Activated gamma-delta T cell treated with anti-CD3 and anti-CD28 coated beads, Interleukin-2, amount 50 U/mL, for 16 hours (primary cell): ENCODE measurements around the gene BORCS5.

Experiments
- DNase-seq: peaks from one replicate; pipeline ENCODE4 v3.0.0-alpha.2; 2020; ENCODE audit warnings: low read depth

Gene BORCS5

DNA sequence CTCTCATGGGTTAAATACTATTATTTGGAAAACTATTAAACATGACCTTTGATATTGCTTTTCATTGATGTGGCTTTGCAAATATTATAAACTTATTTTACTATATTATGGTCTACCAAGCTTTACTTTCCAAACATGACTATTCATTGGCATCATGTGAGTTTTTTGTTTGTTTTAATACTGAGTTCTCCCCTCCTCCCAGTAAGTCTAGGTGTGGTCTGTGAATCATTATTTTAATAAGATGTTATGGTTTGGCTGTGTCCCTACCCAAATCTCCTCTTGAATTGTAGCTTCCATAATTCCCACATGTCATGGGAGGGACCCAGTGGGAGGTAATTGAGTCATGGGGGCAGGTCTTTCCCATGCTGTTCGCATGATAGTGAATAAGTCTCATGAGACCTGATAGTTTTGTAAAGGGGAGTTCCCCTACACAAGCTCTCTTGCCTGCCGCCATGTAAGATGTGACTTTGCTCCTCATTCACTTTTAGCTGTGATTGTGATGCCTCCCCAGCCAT, 80.0 kb downstream of the BORCS5 start:
- no peak for DNase-seq

DNA sequence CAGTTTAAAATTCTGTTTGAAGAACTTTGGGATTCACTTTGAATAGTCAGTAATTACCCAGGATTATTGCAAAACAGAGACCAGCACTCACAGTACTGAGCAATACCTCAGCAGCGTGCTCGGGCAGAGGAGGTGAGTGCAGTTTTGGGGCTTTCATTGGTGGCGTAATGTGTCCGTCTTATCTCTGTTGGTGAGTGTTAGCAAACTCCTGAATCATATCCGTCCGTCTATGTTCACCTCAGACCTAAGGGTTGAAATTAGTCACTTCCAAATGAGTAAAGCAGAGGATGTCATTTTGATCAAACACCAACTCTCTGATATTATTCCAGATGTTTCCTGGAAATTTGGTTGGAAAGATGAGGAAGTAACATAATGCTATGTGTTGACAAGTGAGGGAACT, 82.8 kb downstream of the BORCS5 start:
- peak; percentile 45 for DNase-seq

DNA sequence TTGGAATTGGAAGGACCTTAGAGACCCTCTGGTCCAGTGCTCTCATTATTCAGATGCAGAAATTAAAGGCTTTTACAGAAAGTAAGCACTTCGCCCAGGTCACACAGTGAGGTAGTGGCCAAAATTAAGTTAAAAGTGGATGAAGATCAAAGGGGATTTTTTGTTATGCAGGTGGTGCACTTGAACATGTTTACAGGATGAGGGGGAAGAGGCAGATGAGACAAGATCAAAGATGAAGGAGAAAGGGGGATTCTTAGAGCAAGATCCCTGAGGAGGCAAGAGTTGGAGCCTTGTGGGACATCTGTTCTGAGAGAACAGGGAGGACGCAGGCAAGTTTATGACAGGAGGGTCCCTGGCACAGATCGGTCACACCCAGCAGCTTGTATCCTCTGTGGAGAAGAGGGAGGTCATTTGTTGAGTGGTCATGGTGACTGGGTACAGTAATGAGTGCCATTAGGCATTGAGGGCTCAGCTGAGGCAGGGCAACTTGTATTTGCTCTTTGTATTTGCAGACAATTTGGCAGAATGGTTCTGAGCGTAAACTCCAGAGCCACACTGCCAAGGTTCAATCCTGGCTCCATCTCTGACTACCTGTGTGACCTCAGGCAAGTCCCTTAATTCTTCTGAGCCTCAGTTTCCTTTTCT, 84.0 kb downstream of the BORCS5 start:
- DNase-seq: no peak

DNA sequence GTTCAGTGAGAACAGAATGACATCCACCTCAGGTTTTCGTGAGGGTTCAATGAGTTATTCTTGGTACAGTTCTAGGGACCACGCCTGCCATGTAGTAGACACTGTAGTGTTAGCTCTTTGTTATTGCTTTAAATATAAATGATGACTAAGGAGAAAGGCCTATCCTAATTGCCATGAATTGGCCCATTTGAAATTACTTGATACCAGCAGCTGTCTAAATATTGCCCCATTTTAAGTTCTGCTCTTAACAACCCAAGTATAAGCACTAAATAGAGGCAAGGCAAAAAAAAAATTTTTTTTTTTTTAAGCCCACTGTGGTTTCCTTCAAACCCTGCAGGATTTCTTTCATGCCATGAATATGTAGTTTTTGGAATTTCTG, 84.5 kb downstream of the BORCS5 start:
- DNase-seq: no peak

DNA sequence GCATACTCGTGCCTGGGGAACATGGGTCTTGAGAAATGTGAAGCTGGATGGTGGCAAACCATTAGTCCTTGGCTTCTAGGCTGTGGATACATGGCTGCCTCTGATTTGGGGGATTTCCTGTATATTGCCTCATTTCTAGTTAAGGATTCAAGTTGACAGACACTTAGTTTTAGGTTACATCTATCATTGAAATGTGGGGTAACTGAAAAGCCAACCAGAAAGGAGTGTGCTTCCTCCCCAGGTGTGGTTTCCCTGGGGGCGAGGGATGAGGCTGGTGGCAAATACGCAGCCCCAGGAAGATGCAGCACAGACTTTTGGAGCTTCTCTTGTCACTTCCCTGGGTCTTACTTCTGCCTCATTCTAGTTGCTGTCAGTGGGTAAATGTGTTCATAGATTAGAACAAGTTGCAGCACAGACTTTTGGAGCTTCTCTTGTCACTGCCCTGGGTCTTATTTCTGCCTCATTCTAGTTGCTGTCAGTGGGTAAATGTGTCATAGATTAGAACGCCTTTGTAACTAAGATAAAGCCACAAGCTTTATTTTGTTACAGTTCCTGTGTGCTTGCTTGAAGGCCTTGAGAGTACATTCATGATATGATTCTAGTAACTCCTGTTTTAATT, 85.1 kb downstream of the BORCS5 start:
- peak; percentile 27 for DNase-seq

DNA sequence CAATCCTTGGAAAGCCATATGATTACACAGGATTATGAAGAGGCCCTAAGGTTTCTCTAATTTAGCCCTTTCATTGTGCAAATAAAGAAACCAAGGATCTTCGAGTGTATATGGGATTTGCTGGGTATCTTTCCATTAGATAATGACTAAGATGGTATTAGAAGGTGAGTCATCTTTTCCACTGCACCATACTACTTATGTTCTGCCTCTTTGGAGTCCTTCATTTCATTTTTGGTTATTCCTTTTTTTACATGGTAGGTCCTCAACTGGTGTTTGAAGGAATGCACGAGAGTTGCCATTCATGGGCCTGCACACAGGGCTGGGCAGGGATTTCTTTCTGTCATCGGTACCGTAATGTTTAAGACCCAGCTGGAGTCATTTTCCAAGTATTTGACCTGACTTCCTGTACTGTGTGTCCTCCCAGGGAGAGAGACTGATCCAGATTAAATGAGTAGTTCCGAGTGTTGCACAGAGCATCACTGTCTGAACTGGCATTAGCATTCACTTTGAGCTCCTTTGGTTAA, 85.7 kb downstream of the BORCS5 start:
- no peak for DNase-seq

DNA sequence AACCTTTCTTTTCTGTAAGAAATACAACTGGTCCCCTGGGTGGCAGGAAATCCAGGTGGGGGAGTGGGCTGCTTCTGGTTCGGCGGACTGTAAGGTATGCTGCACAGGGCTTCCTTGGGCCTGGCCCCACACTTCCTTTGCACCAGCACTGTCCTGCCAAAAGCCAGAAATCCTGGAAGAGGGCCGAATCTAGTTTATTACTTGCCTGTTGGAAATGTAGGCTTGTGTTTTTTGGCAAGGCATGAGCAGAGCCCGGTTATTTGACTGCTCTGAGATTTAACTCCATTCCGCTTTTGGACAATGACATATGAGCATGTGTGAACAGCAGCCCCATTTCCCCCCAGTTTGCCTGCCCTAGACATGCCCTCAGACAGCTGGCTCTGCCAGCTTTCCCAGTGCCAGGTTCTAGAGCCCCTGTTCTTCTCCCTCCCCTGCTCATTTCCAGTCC, 86.6 kb downstream of the BORCS5 start:
- DNase-seq: no peak

DNA sequence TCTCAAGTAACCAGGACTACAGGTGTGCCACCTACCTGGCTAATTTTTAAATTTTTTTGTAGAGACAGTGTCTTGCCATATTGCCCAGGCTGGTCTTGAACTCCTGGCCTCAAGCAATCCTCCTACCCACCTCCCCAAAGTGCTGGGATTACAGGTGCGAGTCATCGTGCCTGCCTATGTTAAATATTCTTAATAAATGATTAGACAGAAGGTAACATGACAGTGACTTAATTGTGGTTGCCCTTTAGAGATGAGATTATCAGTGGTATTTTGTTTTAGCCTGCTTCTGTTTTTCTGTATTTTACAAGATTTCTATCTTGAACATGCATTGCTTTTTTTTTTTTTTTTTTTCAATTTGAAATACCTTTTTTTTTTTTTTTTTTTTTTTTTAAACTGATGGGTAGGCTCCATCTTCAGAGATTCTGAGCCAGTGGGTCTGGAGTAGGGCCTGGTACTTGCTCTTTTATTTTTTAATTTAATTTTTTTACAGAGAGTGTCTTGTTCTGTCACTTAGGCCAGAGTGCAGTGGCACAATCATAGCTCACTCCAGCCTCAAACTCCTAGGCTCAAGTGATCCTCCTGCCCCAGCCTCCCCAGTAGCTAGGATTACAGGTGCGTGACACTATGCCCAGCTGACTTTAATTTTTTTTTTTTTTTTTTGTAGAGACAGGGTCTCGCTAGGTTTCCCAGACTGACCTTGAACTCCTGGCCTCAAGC, 88.4 kb downstream of the BORCS5 start:
- DNase-seq: no peak

DNA sequence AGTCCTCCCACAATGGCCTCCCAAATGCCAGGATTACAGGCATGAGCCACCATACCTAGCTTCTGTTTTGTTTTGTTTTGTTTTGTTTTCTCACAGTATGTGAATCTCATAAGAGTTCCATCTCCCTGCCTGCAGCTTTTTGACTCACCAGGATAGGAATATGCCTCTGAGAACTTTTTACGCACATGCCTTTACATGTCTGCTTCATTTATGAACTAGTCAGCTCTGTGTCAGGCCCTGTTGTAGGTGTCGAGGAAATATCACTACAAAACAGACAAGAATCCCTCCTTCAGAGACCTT, 89.0 kb downstream of the BORCS5 start:
- no peak for DNase-seq

DNA sequence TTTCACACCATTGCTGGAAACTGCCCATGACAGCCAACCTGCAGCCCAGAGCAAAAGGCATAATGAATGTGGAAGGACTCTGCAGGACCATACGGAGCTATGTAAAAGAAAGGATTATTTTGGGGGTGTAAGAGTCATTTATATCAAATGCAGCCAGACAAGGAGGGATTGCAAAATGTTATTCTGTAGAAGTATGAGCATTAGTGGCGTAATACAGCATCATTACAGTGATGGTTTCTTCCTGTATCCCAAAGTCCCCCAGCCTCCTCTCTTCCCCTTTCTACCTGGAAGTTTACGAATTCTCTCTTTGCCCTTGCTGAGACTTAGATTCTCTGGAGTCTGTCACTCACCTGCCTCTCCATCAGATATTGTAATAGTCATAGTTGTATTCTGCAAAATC, 89.9 kb downstream of the BORCS5 start:
- no peak for DNase-seq

DNA sequence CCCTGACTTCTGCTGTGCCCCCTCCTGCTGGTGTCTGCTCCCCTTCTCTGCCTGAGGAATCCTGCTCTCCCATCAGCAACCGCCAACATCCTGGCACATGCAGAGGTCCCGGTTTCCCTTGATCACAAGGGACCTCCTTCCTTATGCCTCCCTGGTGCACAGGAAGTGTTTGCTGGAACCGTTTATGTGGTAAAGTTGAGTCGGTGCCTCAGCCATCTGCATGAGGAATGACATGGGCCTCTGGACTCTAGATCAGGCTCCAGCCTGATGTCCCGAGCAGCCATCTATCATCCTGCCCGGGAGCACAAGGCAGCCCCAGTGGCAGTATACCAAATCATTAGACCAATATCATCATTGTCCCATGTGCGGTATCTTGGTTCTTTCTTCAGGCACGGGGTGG, 90.4 kb downstream of the BORCS5 start:
- DNase-seq: no peak

DNA sequence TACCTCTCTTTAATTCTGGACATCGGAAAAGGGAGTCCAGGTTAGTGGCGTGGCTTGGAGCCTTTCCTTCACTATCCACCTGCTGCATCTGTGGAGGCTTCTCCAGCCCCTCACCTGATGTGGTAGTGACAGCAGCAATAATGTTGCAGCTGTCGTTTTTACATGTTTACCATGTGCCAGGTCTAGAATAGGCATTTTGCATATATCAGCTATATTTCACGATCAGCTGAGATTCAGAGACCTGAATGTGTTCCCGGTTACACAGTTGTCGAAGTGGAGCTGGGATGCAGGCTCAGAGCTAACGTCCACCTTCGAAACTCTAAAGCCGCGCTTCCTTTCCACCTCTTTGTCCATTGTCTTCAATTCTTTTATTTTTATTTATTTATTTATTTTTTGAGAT, 91.0 kb downstream of the BORCS5 start:
- DNase-seq: no peak

DNA sequence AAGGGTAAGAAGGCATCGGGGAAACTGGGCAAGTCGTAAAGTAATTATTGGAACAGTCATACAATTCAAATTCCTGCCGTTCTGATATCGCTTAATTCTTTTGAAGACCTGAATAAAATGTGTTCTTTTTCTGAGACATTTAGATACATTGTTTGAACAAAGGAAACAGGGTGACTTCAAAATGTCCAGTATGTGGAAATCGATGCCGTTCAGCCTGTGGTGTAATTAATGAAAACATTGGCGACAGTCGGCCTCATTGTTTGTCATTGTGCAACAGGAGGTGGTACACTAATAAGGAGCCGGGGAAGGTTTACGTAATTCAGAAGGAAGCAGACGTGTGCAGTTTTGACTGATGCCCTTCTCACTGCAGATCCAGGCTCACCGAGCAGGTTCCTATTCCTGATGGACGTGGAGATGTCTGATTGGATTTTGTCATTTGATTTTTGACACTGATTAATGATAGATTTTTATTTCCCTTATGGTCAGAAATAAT, 92.7 kb downstream of the BORCS5 start:
- DNase-seq: no peak

DNA sequence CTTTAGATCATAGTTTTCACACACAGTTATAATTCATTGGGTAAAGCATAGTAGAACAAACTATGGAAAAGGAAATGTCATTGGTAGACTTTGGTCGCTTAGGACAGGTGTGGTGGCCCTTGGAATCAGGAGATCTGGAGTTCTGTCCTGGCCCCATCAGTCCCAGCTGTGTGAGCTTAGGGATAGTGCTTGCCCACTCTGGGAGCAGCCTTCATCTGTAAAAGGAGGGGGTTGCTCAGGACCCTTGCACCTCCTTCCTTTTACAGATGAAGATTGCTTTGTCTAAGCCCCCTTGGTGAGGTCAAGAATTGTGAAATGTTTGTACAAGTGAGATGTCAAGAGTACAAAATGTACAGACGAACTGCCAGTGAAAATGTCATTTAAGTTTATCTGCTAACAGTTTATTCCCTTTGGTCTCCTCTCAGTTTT, 93.2 kb downstream of the BORCS5 start:
- DNase-seq: no peak

DNA sequence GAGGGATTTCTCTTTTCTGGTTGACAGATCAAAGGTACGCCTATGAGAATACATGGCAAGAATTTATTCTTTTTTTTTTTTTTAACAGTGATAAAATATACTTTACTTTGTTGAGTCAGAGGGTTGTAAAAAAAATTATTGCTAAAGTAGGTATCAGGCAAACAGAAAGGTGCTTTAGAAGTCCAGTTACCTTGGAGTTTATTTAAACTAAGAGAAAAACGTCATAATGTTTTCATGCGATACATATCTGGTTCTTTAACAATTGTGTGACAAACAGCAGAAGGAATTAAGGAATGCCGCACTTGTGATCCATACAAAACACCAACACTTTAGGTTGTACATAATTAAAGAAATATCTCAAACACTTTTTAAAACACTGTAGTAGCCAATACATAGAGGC, 94.2 kb downstream of the BORCS5 start:
- DNase-seq: no peak

DNA sequence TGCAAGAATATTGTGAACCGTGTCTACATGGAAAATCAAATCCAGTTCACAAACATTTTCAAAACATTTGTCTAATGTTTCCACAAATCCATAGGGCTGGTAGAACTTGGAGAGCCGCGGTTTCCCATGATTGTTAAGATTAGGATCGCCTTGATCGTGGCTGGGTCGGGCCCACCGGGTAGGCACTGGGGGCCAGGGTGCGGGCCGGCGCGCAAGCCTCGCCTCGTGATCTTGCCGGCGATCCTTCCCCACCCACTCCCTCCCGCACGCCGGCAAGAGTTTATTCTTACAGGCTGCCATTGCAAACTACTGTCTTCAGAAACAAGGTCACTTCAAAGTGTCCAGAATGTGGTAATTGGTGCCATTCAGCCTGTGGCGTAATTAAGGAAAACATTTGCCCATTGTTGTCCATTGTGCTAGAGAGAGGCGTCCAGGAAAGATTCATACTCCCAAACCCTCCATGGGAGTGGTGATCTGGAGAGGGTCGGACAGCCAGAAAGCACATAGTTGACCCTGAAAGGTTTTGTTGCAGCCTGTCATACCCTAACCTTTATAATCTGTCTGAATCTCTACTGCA, 95.5 kb downstream of the BORCS5 start:
- DNase-seq: no peak

DNA sequence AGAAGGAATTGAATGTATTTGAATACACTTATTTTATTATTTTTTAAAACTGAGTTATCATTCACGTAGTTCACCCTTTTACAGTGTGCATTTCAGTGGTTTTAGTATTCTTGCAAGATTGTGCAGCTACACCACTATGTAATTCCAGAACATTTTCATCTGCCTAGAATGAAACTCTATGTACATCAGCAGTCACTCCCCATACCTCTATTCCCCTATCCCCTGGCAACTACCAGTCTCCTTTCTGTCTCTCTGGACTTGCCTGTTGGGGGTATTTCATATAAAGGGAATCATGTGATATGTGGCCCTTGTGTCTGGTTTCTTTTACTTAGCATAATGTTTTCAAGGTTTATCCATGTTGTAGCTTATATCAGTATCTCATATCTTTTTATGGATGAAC, 96.8 kb downstream of the BORCS5 start:
- no peak for DNase-seq

DNA sequence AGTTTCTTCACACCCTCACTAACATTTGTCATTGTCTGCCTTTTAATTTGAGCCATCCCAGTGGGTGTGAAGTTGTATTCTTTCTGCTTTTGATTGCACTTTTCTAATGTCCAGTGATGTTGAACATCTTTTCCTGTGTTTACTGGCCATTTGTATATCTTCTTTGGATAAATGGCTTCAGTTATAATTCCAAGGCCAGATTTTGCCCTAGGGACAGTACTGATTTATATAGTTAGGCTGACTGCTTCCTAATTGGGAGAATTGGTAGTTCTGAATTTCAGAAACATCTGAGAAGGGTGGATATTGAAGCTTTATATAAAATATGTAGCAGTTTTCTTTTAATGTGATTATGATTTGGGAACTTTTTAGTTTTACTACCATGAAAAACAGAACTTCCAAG, 97.4 kb downstream of the BORCS5 start:
- DNase-seq: no peak

DNA sequence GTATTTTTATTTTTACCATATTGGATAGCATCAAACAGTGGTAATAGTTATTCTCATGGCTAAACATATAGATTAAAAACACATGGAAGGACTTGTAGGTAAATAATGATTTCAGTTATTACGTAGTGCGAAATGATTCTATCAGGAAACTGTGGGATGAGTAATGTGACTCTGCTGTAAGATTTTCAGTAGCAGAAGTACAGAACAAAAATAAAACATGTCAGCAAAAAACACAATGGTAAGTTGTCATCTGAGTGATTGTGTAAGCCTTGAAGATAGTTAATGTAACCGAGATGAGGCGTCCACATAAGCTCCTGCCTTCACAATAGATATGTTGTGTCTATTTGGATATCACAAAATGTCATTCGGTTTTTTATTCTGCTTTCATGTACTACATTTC, 99.8 kb downstream of the BORCS5 start:
- no peak for DNase-seq

DNA sequence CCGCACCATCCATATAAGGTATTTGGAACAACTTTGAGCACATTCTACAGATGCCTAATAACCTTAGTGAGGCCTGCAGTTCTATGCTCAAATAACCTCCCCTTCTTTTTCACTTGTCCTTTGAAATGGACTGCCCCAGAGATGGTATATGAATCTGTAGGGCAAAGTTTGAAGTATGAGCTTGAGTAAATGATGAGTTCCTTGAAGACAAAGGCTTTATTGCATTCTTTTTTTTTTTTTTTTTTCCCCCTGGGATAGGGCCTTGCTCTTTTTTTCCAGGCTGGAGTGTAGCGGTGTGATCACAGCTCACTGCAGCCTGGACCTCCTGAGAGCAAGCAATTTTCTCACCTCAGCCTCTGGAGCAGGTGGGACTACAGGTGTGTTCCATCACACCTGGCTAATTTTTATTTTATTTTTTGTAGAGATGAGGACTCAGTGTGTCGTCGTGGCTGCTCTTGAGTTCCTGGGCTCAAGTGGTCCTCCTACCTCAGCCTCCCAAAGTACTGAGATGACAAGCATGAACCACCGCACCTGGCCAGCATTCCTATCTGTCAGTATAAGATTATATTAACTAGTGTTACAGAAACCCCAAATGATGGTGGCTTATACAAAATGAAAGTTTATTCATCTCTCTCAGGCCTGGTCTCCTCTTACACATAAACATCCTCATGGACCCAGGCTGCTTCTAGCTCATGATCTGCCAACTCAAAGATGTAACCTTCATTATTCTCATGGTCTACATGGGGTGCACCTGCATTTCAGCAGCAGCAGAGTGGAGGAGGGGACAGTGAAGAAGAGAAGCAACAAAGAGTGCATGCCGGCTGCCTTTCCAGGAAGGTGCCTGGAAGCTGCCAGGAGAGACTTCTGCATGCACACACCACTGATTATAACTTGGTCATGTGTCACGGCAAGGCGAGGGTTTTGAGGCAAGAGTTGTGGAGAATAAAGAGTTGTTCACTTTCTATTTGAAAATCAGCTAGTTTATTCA, 104.4 kb downstream of the BORCS5 start:
- no peak for DNase-seq

DNA sequence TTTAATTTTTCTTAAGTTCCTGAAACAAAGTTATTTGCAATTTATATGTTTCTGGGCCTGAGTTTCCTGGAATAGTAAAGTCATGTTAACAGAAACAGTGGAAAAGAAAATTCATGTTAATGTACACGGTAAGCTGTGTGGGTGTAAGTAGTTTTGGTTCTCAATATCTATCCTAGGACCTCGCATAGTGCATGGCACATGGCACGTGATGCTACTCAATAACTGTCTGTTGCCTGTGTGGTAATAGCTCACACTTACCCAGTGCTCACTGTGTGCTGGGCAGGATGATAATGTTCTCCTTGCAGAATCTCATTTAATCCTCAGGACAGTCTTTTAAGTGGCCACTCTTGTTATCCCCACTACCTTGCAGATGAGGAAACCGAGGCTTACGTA, 105.0 kb downstream of the BORCS5 start:
- DNase-seq: no peak

DNA sequence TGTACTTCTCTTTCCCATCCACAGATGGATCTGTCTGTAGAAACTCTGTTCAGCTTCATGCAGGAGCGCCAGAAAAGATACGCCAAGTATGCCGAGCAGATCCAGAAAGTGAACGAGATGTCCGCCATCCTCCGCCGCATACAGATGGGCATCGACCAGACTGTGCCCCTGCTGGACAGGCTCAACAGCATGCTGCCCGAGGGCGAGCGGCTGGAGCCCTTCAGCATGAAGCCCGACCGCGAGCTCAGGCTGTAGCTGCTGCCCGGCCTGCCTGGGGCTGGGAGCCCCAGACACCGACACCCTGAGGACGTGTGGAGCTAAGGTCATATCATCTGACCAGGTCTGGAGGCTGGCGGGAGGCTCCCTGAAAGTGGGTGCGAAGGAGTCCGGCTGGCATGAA, 108.6 kb downstream of the BORCS5 start:
- no peak for DNase-seq
